Ascending aorta (tissue), 2 donors: ENCODE measurements around the gene TMEM258. TPM values are rescaled to one million over a fixed set of nuclear protein-coding genes. Genes with fewer than 3 reads are reported as not detected.
A peak's percentile ranks its signal among the peaks of the same experiment; 100 is the strongest.

Source experiments
- DNase-seq, 2 donors: peaks; one replicate each; pipeline ENCODE4 v3.0.0-alpha.2; 2019; ENCODE audit warnings: low spot score in 2 of 2
- H3K27ac ChIP-seq, 2 donors: fragments of 200-600 bp; sonication (generic); one replicate each; pipeline ENCODE4 v1.5.1; 2016 to 2017; ENCODE audit warnings: mild to moderate bottlenecking in 1 of 2
- H3K27me3 ChIP-seq: fragments of 200-600 bp; sonication (generic); one replicate; pipeline ENCODE4 v1.5.1; 2017
- H3K36me3 ChIP-seq, 2 donors: fragments of 200-600 bp; sonication (generic); one replicate each; pipeline ENCODE4 v1.5.1; 2016
- H3K4me1 ChIP-seq, 2 donors: fragments of 200-600 bp; sonication (generic); one replicate each; pipeline ENCODE4 v1.5.1; 2016 to 2017; ENCODE audit warnings: mild to moderate bottlenecking in 1 of 2
- H3K4me3 ChIP-seq, 2 donors: fragments of 200-600 bp; sonication (generic); one replicate each; pipeline ENCODE4 v1.5.1; 2016 to 2017; ENCODE audit warnings: mild to moderate bottlenecking in 1 of 2
- H3K9me3 ChIP-seq, 2 donors: fragments of 200-600 bp; sonication (generic); one replicate each; pipeline ENCODE4 v1.5.1; 2016
- CTCF ChIP-seq, 3 experiments: fragments of 200-600 bp in 2 of 3; fragments of 450-650 bp in 1 of 3; sonication (generic) in 2 of 3; IDR thresholded peaks; one replicate each; pipeline ENCODE4 v1.5.1; 2016 to 2019; ENCODE audit warnings: antibody characterized with exemption in 3 of 3, mild to moderate bottlenecking in 1 of 3, moderate library complexity in 1 of 3
- intact Hi-C: fragments of 100-400 bp; cut with DNase I; formaldehyde crosslinking; loops from one replicate; pipeline ENCODE4 v1.15.1; 2023
- total RNA-seq: library from RNA; depleted of rRNA; stranded (reverse); fragments of >200 nt; gene quantifications from one replicate; pipeline ENCODE4 v1.1.0, GENCODE V29; 2016

TMEM258 gene
- total RNA-seq, 1 donor from 2014 or later = 26.4 TPM

- no peaks in the 10 kb centered on the region for H3K27me3 ChIP-seq
- intact Hi-C loops = no loop called here
- H3K36me3 ChIP-seq = peaks cover 39 to 46% of the 10 kb centered on the region in 2 donors
- no peak for TF ChIP-seq CTCF (IDR thresholded peaks at IDR 0.05)
- no peak overlapping the region for H3K27ac ChIP-seq
- H3K4me3 ChIP-seq = no peak overlapping the region
- H3K4me1 ChIP-seq = peaks cover 0 to 18% of the 10 kb centered on the region in 2 donors
- no peak for DNase-seq
- no peaks in the 10 kb centered on the region for H3K9me3 ChIP-seq
These were observed 46.1 kb upstream of the TMEM258 start for GRCh38 chr11:61838501-61838900.

- Histone ChIP-seq H3K4me1 (peaks cover 0 to 27% of the 10 kb centered on the region in 2 donors), H3K9me3 (no peaks in the 10 kb centered on the region), H3K27me3 (no peaks in the 10 kb centered on the region), H3K27ac (no peak overlapping the region), H3K36me3 (peaks cover 29 to 36% of the 10 kb centered on the region in 2 donors), H3K4me3 (no peak overlapping the region)
- no peak for DNase-seq
- TF ChIP-seq CTCF (IDR thresholded peaks at IDR 0.05) = no peak
- intact Hi-C loops = no loop called here
These were observed 45.1 kb upstream of the TMEM258 start for GRCh38 chr11:61837411-61838005.

- Histone ChIP-seq H3K4me1 (peaks cover 0 to 40% of the 10 kb centered on the region in 2 donors), H3K27ac (peak overlapping the region; percentile 90 to 92), H3K36me3 (peaks cover 17 to 23% of the 10 kb centered on the region in 2 donors), H3K9me3 (no peaks in the 10 kb centered on the region), H3K27me3 (no peaks in the 10 kb centered on the region), H3K4me3 (no peak overlapping the region)
- no peak for TF ChIP-seq CTCF (IDR thresholded peaks at IDR 0.05)
- no peak for DNase-seq
- intact Hi-C loops = no loop called here
These were observed 43.8 kb upstream of the TMEM258 start for GRCh38 chr11:61836193-61836592.

- no peak overlapping the region for H3K4me3 ChIP-seq
- peak overlapping the region; percentile 90 to 92 for H3K27ac ChIP-seq
- no peak for TF ChIP-seq CTCF (IDR thresholded peaks at IDR 0.05)
- H3K9me3 ChIP-seq = no peaks in the 10 kb centered on the region
- DNase-seq = peak in 1 of 2 donors; percentile 84
- peaks cover 0 to 6% of the 10 kb centered on the region in 2 donors for H3K36me3 ChIP-seq
- no peaks in the 10 kb centered on the region for H3K27me3 ChIP-seq
- intact Hi-C loops = loop anchor here (1.0 kb wide), 1 partner anchor 57 kb away; the partner anchor contains the start of gene FADS3
- H3K4me1 ChIP-seq = peaks cover under 1 to 56% of the 10 kb centered on the region in 2 donors
These were observed 42.1 kb upstream of the TMEM258 start for GRCh38 chr11:61834278-61835048.

GRCh38 chr11:61833926-61834277 is 41.5 kb upstream of the TMEM258 start:
- TF ChIP-seq CTCF (IDR thresholded peaks at IDR 0.05) = no peak
- H3K27me3 ChIP-seq = no peaks in the 10 kb centered on the region
- H3K27ac ChIP-seq = peak overlapping the region; percentile 90 to 92
- H3K9me3 ChIP-seq = no peaks in the 10 kb centered on the region
- intact Hi-C loops = loop anchor here (1.0 kb wide), 1 partner anchor 57 kb away; the partner anchor contains the start of gene FADS3
- peaks cover 0 to 6% of the 10 kb centered on the region in 2 donors for H3K36me3 ChIP-seq
- H3K4me3 ChIP-seq = no peak overlapping the region
- peaks cover 2 to 60% of the 10 kb centered on the region in 2 donors for H3K4me1 ChIP-seq
- DNase-seq = no peak
